Dermis microvascular lymphatic vessel endothelial cell (primary cell): ENCODE results near the gene PSMA7. TPM values are rescaled to one million over a fixed set of nuclear protein-coding genes. Genes with fewer than 3 reads are reported as not detected.
"Not testable (repeated sequence)": the region's sequence is repeated elsewhere in the genome, so short reads cannot be mapped to it uniquely, and the experiment has no call there.

ENCODE experiments used
- DNase-seq, 2 donors: peaks; one replicate each; pipeline versions ENCODE4 v3.0.0 to v3.0.0-alpha.2; 2010; ENCODE audit warnings: low read depth in 2 of 2
- total RNA-seq: library from RNA; depleted of rRNA; stranded (reverse); fragments of >200 nt; gene quantifications from 2 replicates; pipeline ENCODE4 v1.2.1, GENCODE V29; 2014

Gene PSMA7
- total RNA-seq, 1 donor from 2014 or later = 337 TPM

DNA sequence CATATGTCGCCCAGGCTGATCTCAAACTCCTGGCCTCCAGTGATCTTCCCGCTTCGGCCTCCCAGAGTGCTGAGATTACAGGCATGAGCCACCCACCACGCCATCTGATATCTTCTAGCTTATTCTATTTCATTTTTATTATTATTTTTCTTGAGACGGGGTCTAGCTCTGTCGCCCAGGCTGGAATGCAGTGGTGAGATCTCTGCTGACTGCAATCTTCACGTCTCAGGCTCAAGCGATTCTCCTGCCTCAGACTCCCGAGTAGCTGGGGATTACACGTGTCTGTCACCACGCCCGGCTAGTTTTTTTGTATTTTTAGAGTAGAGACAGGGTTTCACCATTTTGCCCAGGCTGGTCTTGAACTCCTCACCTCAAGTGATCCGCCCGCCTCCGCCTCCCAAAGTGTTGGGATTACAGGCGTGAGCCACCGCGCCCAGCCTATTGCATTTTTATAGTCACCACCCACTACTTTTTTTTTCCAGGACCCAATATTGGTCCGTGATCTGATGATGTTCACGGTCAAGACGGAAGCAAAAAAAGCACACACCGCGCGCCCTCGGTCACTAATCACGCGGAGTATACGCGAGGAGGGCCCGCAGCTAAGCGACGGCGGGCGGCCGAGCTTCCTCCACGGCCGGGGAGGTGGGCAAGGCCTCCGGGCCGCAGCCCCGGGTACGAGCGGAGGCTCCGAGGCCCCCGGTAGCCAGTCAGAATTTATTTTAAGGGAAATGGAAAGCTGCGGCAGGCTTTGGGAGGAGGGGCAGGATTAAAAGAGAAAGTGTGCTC is 22.0 kb downstream of the PSMA7 start:
- DNase-seq = peak in 1 of 2 donors; percentile 48

DNA sequence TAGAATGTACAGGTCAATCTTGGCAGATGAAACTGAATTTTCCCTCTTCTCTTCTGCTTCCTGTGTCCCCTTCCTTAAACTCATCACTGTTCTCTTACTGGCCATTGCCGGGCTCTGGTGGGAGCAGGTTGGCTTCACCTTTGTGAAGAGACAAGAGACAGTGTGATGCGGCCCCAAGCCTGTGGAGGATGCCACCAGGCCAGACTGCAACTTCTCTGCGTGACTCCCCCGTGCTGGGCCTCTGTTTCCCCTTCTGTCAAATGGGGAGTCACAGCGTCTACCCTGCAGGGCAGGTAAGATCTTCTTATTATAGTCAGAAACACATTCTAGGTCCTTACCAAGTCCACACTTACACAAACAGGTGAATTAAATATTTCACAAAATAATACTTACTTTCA is 22.8 kb downstream of the PSMA7 start:
- DNase-seq = no peak

DNA sequence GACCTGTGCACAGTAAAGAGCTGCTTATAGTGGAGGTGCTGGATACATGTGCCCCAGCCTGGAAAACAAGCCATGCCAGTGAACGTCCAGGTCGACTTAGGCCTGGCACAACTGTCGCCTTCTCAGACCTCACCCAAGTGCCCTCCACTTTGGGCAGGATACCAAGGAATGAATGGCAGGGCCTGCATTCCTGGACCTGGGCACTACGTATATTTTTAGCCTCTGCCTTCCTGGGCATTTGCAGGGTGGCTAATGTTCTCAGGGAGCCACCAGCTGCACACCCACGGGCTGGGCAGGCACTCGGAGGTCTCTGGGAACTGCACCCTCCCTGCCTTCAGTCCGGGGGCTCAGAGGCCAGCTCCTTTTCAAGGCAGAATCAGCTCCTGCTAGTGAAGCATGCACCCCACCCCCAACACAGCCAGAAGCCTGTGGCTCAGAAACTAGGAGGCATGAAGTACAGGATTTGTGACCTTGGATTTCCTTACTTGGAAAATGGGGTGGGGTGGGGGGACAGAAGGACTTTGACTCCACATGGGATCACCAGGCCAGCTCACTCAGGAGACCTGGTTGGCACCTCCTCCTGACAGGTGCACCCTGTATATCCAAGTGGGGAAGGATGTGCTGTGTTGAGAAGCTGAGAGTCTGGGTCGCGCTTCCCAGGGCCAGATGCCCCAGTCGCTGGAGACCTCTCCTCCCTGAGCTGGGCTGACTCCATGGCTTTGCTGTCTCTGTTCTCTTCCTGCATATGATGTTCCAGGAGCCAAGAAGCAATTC is 23.4 kb downstream of the PSMA7 start:
- no peak for DNase-seq

DNA sequence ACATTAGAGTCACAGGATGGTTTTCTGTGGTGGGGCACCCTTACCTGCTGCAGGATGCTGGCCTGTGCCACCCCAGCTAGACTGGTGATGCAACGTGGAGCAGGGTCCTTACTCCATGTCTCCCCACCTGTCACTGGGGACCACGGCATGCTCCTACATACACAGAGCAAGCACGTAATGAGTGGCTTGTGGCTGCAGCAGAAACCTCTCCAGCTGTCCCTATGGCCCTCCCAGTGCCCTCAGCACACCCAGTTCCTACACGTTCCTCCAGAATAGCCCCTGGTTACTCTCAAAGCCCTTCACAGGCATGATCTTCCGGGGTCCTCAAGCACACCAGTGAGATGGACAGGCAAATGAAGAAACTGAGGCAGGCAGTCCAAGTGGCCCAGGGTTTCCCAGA is 24.1 kb downstream of the PSMA7 start:
- no peak for DNase-seq

DNA sequence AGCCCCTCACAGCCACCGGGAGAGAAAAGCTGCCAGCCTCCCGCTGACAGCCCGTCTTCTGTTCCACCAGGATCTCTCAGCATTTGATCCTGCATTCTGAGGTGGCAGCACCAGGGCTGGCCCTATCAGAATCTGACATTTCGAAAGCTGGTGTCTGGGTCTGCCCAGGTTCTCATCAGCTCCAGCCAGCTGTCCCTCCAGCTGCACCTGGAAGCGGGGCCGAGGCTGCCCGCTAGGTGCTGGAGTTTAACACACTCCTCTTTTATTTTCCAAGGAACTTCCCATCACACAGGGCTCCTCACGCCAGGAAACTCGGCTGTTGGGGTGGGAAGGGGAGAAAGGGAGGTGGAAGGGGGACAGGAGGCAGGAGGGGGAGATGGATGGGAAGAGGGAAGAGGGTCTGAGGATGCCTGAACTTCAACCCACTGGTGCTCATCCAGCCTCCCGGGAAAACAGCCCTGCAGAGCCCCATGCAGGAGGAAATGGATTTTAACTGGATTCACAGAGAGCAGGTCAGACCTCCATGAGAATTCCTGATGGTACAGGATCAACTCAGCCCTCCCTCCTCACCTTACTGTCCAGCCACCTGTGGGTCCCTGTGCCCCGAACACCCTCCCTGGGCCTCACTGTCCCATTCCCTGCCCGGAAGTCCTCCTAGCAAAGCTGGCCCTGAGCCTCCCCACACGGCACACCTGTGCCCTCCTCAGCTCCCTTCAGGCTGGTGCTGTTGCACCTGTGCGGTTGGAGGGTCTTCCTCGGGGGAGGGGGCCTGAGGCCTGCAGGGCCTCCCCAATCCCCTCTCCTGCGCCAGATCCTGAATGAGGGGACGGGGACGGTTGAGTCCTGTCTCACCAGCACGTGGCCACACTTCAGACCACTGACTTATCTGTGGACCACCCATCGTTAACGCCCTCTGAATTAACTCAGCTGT is 24.8 kb downstream of the PSMA7 start:
- DNase-seq = no peak

DNA sequence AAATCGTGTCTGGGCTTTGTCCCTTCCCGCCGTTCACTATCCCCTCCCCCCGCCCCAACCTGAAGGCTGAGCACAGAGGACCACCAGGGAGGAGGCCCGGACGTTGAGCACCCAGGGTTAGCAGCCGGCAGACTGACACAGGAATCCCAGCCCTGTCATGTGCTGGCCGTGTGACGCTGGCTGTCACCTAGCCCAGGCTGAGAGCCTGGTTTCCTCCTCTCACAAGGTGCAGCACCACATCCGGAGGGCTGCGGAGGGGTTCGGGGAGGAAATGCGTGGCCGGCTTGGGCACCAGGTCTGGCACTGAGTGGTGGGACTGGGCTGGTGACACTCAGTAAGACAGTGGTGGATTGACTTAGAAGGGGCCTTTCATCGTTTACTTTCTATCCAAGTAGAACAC is 25.5 kb downstream of the PSMA7 start:
- no peak for DNase-seq

DNA sequence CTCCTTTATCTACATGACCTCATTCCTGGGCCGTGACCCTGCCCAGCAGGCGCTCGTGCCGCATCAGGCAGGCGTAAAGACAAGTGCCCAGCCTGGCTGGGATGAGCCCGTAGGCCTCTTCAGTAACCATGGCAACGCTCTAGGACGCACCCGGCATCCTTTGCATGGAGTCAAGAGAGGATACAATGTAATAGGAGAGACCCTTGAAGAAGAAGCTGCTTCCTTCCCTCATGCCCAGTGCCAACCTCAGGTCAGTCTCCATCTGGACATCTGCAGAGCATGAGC is 25.9 kb downstream of the PSMA7 start:
- DNase-seq = no peak

DNA sequence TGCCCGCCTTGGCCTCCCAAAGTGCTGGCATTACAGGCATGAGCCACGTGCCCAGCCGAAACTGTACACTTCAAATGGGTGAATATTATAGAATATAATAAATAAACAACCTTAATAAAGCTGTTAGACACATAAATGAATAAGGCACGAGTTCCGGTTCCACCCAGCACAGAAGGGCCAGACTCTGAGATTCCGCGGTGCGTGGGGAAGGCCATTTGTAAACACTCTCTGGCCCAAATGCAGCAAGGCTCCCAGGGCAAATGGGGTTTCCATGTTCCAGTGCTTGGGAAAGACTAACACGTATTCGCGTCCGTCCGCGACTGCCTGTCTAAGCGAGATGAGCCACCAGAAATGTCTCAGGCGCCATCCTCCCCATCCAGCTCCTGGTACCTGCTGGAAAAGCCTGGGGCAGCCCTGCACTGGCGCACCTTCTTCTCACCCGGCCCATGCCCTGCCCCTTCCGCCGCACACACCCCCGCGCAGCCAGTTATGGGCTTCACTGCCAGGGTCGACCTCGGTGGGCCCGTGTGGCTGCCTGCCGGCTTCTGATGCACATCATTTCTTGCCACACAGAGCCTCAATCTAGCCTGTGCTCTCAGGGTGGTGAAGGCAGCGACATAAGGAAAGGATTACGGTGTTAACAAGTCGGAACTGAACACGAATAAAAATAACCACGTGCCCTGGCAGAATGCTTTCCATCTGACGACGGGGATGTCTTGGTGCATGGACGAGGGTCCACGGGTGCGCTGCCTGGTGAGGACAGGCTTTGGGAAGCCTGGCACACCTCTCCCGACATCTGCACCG is 26.4 kb downstream of the PSMA7 start:
- no peak for DNase-seq

DNA sequence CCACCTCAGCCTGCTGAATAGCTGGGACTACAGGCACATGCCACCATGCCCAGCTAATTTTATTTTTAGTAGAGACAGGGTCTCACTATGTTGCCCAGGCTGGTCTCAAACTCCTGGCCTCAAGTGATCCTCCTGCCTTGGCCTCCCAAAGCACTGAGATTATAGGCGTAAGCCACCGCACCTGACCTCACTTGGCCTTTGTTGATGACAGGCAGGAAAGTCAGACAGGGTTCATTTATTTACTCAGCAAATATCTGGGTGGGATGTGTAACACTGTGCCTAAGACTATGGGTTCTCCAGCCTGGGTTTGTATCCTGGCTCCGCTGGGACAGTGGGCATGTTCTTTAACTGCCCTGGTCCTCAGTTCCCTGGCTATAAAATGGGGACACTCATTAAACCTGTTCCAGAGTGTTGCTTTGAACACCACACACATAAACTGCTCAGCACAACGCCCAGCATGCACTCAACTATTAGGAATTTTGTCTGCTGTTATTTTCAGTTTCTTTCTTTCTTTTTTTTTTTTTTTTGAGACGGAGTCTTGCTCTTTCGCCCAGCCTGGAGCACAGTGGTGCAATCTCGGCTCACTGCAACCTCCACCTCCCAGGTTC is 27.3 kb downstream of the PSMA7 start:
- DNase-seq = not testable (repeated sequence)

DNA sequence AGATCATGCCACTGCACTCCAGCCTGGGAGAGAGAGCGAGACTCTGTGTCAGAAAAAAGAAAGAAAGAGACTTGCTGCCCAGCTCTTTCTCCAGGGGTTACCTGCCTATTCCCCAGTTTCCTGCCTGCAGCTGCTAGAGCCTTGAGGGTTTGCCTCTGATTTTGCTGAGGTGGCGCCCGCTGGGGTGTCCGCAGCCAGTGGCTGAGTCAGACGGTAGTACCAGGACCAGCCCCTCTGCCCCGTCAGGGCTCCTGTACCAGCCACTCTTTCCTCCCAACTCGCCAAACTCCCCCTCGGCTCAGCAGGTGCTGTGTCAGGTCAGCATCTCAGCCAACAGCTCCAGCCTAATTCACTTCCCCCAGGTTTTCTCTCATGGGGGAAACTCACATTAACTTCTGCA is 28.3 kb downstream of the PSMA7 start:
- DNase-seq = no peak

DNA sequence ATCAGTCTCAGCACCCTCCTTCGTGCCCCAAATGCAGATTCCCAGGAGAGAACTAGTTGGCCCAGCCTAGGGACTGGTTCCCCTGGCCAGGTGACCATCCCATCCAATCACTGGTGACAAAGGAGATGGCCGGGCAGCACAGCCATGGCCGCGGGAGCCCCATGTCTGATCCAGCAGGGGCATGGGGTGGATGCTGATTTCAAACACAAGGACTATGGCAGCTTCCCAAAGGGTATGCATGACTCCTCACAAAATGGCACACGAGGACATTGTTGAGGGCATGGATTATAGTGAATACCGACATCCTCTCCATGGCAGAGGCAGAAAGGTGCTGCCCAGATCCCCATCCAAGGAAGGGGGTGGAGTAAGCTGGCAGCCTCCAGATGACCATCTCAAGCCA is 30.8 kb downstream of the PSMA7 start:
- no peak for DNase-seq

DNA sequence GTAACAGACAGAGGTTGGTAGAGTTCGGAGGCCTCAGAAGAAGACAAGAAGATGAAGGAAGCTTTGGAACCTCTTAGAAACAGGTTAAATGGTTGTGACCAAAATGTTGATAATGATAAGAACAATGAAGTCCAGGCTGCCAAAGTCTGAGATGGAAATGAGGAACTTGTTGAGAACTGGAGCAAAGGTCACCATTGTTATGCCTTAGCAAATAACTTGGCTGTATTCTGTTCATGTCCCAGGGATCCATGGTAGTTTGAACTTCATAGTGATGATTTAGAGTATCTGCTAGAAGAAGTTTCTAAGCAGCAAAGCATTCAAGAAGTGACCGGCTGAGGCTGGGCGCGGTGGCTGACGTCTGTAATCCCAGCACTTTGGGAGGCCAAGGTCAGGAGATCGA is 32.0 kb downstream of the PSMA7 start:
- no peak for DNase-seq

DNA sequence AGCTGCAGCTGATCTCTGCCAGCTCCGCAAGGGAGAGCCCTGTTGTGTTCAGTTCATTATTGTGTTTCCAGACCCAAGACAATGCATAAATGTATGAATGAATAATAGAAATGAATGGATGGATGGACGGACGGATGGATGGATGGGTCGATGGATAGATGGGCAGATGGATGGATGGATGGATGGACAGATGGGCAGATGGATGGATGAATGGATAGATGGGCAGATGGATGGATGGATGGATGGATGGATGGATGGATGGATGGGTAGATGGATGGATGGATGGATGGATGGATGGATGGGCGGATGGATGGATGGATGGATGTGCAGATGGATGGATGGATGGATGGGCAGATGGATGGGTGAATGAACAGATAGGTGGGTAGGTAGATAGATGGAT is 37.6 kb downstream of the PSMA7 start:
- no peak for DNase-seq

DNA sequence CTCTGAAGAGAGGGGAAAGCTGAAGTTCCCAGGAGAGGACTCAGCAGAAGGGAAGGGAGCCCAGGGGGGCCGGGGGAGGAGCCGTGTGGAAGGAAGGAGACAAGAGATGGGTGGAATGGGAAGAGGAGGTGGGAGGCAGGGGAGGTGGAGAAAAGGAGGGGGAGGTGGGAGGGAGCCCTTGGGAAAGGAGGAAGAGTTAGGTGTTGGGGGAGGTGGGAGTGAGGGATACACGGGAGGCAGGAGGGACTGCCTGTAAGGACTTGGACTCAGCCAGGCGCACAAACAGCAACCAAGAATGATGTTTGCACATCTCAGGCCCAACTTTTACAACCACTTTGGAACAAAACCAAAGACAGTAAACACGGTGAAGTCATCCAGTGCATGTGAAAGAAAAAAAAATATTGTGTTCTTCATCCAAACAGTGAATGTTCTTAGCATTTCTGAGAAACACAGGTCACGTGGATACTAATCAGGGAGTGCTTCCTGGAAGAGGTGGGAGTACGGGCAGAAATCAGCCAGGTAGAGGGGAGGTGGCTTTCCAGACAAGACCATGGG is 38.3 kb downstream of the PSMA7 start:
- no peak for DNase-seq

DNA sequence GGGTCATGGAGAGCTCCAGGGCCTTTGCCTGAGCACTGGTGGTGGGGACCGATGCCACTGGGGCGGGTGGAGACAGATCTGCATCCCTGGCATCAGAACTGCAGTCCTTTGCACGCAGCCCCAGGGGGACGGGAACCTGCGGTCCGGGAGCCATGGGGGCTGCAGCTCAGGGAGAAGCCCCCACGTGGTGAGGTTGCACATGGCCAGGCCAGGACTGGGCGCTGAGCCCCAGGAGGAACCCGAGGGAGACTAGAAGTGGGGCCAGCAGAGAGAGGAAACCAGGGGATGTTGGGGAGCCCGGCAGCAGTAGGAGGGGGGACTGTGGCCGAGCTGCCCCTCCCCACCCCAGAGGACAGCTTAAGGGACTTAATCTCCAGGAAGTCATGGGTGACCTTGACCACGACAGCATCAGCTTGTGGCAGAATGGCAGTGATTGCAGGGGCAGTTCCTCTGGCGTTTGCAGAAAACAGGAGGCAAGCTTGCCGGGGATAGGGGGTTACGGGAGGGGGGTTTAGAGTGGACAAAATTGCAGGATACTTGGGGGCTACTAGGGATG is 38.9 kb downstream of the PSMA7 start:
- no peak for DNase-seq

DNA sequence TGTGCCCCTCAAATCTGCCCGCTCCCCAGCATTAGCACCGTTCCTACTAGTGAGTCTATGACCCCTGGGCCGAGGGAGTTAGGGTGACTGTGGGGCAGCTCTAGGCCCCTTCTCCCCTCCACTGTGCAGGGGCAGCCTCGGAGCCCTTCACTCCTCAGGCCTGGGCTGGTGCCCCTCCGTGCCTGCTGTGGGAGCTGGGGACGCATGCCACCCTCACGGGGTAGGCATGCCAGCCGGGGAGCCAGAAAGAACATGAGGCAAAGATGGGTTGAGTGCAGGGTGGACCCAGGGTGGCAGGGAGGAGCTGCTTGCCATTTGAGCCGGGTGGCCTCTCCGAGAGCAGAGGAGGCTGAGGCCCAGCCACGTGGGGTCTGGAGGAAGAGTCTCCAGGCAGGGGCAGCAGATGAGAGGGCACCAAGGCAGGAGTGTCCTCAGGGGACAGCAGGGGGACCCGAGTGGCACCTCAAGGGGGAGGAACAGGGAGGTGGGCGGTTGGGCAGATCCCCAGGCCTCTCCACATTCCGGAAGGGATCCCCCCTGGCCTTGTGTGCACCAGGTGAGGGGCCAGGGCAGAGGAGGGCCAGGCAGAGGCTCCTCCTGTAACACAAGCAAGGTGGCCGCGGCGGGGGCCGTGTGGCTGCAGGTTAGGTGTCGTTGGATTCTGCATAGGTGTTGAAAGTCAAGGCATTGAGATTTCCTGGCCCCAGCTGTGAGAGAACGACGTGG is 39.5 kb downstream of the PSMA7 start:
- DNase-seq = no peak

DNA sequence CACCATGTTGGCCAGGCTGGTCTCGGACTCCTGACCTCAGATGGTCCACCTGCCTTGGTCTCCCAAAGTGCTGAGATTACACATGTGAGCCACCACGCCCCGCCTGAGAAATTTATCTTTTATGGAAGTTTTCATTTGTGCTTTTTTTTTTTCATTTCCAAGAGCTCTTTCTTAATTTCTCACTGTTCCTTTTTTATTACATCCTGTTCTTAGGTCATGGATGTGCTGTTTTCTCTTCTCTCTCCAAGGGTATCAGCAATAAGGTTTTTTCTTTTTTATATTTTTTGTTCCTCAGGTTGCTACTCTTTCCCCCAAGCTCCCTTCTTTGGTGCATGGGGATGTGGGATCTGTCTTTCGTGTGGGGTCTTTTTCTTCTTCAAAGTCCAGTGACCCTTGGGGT is 42.1 kb downstream of the PSMA7 start:
- DNase-seq = no peak

DNA sequence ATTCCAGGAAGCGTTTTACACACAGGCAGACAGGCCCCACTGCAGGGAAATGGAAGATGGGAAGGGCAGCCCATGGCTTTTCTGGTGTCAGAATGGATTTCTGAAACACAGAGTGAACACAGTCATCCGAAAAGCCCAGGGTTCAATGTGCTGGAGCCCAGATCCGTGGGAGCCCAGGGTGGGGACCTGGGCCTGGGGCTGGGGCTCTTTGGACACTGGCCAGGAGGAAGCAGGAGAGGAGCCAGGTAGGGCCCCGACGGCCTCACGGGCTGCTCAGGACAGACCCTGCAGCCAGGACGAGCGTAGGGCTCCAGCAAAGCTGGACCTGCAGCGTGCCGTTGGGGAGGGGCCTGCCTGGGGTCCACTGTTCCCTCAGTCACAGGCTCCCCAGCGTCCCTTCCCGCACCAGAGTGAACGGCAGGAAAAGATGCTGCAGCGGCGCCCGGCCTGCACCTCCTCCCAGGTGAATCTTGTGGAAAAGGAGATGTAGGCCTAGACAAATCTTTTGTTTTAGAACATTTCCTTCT is 45.2 kb downstream of the PSMA7 start:
- DNase-seq = no peak
